ENCODE measurements around the gene CEBPE. TPM values are rescaled to one million over a fixed set of nuclear protein-coding genes. Genes with fewer than 3 reads are reported as not detected.
A peak's percentile ranks its signal among the peaks of the same experiment; 100 is the strongest.

The CEBPE gene
- total RNA-seq, 1 donor from 2014 or later: not detected

GRCh38 chr14:23079716-23080115 lies 39.3 kb downstream of the CEBPE start:
- peaks cover 11% of the 10 kb centered on the region for H4K20me1 ChIP-seq (ENCODE audit: insufficient read depth, low read length)
- H3K9ac ChIP-seq (ENCODE audit: low read length): peak overlapping the region; percentile 58
- peak overlapping the region; percentile 64 for H3K4me3 Mint-ChIP-seq (ENCODE audit: unreplicated experiment)
- no peaks in the 10 kb centered on the region for H3K27me3 ChIP-seq (ENCODE audit: insufficient read depth, low read length)
- H3K4me2 ChIP-seq (ENCODE audit: low read length): peak overlapping the region; percentile 67
- no peaks in the 10 kb centered on the region for H3K27me3 Mint-ChIP-seq (ENCODE audit: low read depth, unreplicated experiment)
- no peaks in the 10 kb centered on the region for H3K9me3 Mint-ChIP-seq (ENCODE audit: unreplicated experiment)
- no peak overlapping the region for H2AFZ ChIP-seq (ENCODE audit: low read depth, low read length)
- H3K4me1 Mint-ChIP-seq (ENCODE audit: low read depth, unreplicated experiment): peaks cover 31% of the 10 kb centered on the region
- H3K36me3 ChIP-seq (ENCODE audit: insufficient read depth, low read length): peaks cover 60% of the 10 kb centered on the region
- H3K36me3 Mint-ChIP-seq (ENCODE audit: low read depth, unreplicated experiment): peaks cover 14% of the 10 kb centered on the region
- peak; percentile 46 for DNase-seq (ENCODE audit: low read depth)
- H3K79me2 ChIP-seq (ENCODE audit: insufficient read depth, low read length): peaks cover 26% of the 10 kb centered on the region
- peak overlapping the region; percentile 76 for H3K27ac ChIP-seq (ENCODE audit: low read depth, low read length)
- no peak overlapping the region for H3K4me3 ChIP-seq (ENCODE audit: insufficient read depth, low read depth, low read length)
- H3K4me1 ChIP-seq (ENCODE audit: insufficient read depth, low read length): peaks cover 30% of the 10 kb centered on the region
- FAIRE-seq: peak; percentile 29
- H3K9me3 ChIP-seq (ENCODE audit: insufficient read depth, low read depth, low read length): no peaks in the 10 kb centered on the region
- TF ChIP-seq CTCF (IDR thresholded peaks at IDR 0.05; ENCODE audit: insufficient read depth, low read depth, low read length) (no peak), EZH2 (IDR thresholded peaks at IDR 0.05; ENCODE audit: insufficient read depth, low read length) (no peak)
- peak overlapping the region; percentile 73 for H3K27ac Mint-ChIP-seq (ENCODE audit: unreplicated experiment)

- Histone ChIP-seq H3K36me3 (ENCODE audit: insufficient read depth, low read length) (peaks cover 63% of the 10 kb centered on the region), H3K9me3 (ENCODE audit: insufficient read depth, low read depth, low read length) (no peaks in the 10 kb centered on the region), H3K4me1 (ENCODE audit: insufficient read depth, low read length) (peaks cover 30% of the 10 kb centered on the region), H3K27me3 (ENCODE audit: insufficient read depth, low read length) (no peaks in the 10 kb centered on the region), H3K9ac (ENCODE audit: low read length) (peak overlapping the region; percentile 58), H2AFZ (ENCODE audit: low read depth, low read length) (no peak overlapping the region), H3K4me2 (ENCODE audit: low read length) (peak overlapping the region; percentile 67), H4K20me1 (ENCODE audit: insufficient read depth, low read length) (peaks cover 11% of the 10 kb centered on the region), H3K4me3 (ENCODE audit: insufficient read depth, low read depth, low read length) (no peak overlapping the region), H3K79me2 (ENCODE audit: insufficient read depth, low read length) (peaks cover 26% of the 10 kb centered on the region), H3K27ac (ENCODE audit: low read depth, low read length) (peak overlapping the region; percentile 76)
- TF ChIP-seq EZH2 (IDR thresholded peaks at IDR 0.05; ENCODE audit: insufficient read depth, low read length) (no peak), CTCF (IDR thresholded peaks at IDR 0.05; ENCODE audit: insufficient read depth, low read depth, low read length) (no peak)
- Mint-ChIP-seq H3K4me3 (ENCODE audit: unreplicated experiment) (peak overlapping the region; percentile 62), H3K27me3 (ENCODE audit: low read depth, unreplicated experiment) (no peaks in the 10 kb centered on the region), H3K9me3 (ENCODE audit: unreplicated experiment) (no peaks in the 10 kb centered on the region), H3K27ac (ENCODE audit: unreplicated experiment) (peak overlapping the region; percentile 73), H3K36me3 (ENCODE audit: low read depth, unreplicated experiment) (peaks cover 14% of the 10 kb centered on the region), H3K4me1 (ENCODE audit: low read depth, unreplicated experiment) (peaks cover 31% of the 10 kb centered on the region)
- DNase-seq (ENCODE audit: low read depth) (peak; percentile 91), FAIRE-seq (peak; percentile 49)
Measured at GRCh38 chr14:23078692-23079116, 40.4 kb downstream of the CEBPE start.

- Histone ChIP-seq H4K20me1 (ENCODE audit: insufficient read depth, low read length) (peaks cover 11% of the 10 kb centered on the region), H3K36me3 (ENCODE audit: insufficient read depth, low read length) (peaks cover 65% of the 10 kb centered on the region), H3K79me2 (ENCODE audit: insufficient read depth, low read length) (peaks cover 25% of the 10 kb centered on the region), H3K27ac (ENCODE audit: low read depth, low read length) (peak overlapping the region; percentile 76), H3K9ac (ENCODE audit: low read length) (peak overlapping the region; percentile 58), H3K4me2 (ENCODE audit: low read length) (peak overlapping the region; percentile 67), H2AFZ (ENCODE audit: low read depth, low read length) (no peak overlapping the region), H3K9me3 (ENCODE audit: insufficient read depth, low read depth, low read length) (no peaks in the 10 kb centered on the region), H3K27me3 (ENCODE audit: insufficient read depth, low read length) (no peaks in the 10 kb centered on the region), H3K4me1 (ENCODE audit: insufficient read depth, low read length) (peaks cover 30% of the 10 kb centered on the region), H3K4me3 (ENCODE audit: insufficient read depth, low read depth, low read length) (no peak overlapping the region)
- Mint-ChIP-seq H3K9me3 (ENCODE audit: unreplicated experiment) (no peaks in the 10 kb centered on the region), H3K4me1 (ENCODE audit: low read depth, unreplicated experiment) (peaks cover 31% of the 10 kb centered on the region), H3K27ac (ENCODE audit: unreplicated experiment) (peak overlapping the region; percentile 73), H3K4me3 (ENCODE audit: unreplicated experiment) (peak overlapping the region; percentile 62), H3K27me3 (ENCODE audit: low read depth, unreplicated experiment) (no peaks in the 10 kb centered on the region), H3K36me3 (ENCODE audit: low read depth, unreplicated experiment) (peaks cover 14% of the 10 kb centered on the region)
- FAIRE-seq (no peak), DNase-seq (ENCODE audit: low read depth) (no peak)
- TF ChIP-seq CTCF (IDR thresholded peaks at IDR 0.05; ENCODE audit: insufficient read depth, low read depth, low read length) (no peak), EZH2 (IDR thresholded peaks at IDR 0.05; ENCODE audit: insufficient read depth, low read length) (no peak)
Measured at GRCh38 chr14:23077962-23078361, 41.1 kb downstream of the CEBPE start.

Measured in astrocyte (in vitro differentiated cells and primary cell).